CD4-positive, alpha-beta T cell (primary cell): ENCODE results near the gene GPR158. TPM values are rescaled to one million over a fixed set of nuclear protein-coding genes. Genes with fewer than 3 reads are reported as not detected.

Experiments
- ATAC-seq: fragments of 200-7000 bp; cut with Tn5 transposase; one replicate; pipeline ENCODE4 v1.10.0; 2022; ENCODE audit warnings: mild to moderate bottlenecking; ENCODE audit not compliant: poor library complexity
- CTCF ChIA-PET: fragments of 350-600 bp; sonication (Branson Sonifier 250); formaldehyde crosslinking; loops from one replicate; lab custom pipeline; 2021; ENCODE audit warnings: antibody characterized with exemption, inconsistent platforms; lab: Charles Lee
- POLR2A ChIA-PET: fragments of 350-600 bp; sonication (Branson Sonifier 250); formaldehyde crosslinking; loops from one replicate; lab custom pipeline; 2021; ENCODE audit warnings: antibody characterized with exemption, inconsistent platforms; lab: Charles Lee
- DNase-seq, 14 experiments: peaks; one replicate each; pipeline ENCODE4 v3.0.0-alpha.2; 2013 to 2020; ENCODE audit warnings: mixed read lengths in 2 of 14
- H3K27ac ChIP-seq, 2 donors: one replicate each; pipeline versions ENCODE4 v1.5.1 to v1.7.0; 2013; ENCODE audit warnings: low read length in 2 of 2, low read depth in 1 of 2, mild to moderate bottlenecking in 1 of 2
- H3K27me3 ChIP-seq, 2 experiments: 1 replicate in 1 of 2; 2 replicates in 1 of 2; pipeline versions ENCODE4 v1.6.1 to v1.7.0; 2013; ENCODE audit warnings: low read length in 2 of 2, control low read depth in 1 of 2, mild to moderate bottlenecking in 1 of 2, moderate library complexity in 1 of 2; ENCODE audit not compliant: insufficient read depth in 2 of 2, control insufficient read depth in 1 of 2
- H3K36me3 ChIP-seq: one replicate; pipeline ENCODE4 v1.6.1; 2013; ENCODE audit warnings: low read length, control low read depth; ENCODE audit not compliant: insufficient read depth
- H3K4me1 ChIP-seq: one replicate; pipeline ENCODE4 v1.6.1; 2013; ENCODE audit warnings: low read length, control low read depth; ENCODE audit not compliant: insufficient read depth
- H3K4me3 ChIP-seq: one replicate; pipeline ENCODE4 v1.5.1; 2013; ENCODE audit warnings: mild to moderate bottlenecking, low read length, moderate library complexity
- H3K9me3 ChIP-seq, 2 experiments: 1 replicate in 1 of 2; 2 replicates in 1 of 2; pipeline versions ENCODE4 v1.6.1 to v1.7.0; 2013; ENCODE audit warnings: low read length in 2 of 2, mild to moderate bottlenecking in 2 of 2, control low read depth in 1 of 2, moderate library complexity in 1 of 2; ENCODE audit not compliant: control insufficient read depth in 1 of 2, insufficient read depth in 1 of 2
- H3K27ac Mint-ChIP-seq: one replicate; pipeline ENCODE4 v1.8.0; 2020; ENCODE audit warnings: mixed read lengths
- H3K27me3 Mint-ChIP-seq: one replicate; pipeline ENCODE4 v1.8.0; 2021; ENCODE audit warnings: mixed read lengths
- H3K36me3 Mint-ChIP-seq: one replicate; pipeline ENCODE4 v1.8.0; 2021; ENCODE audit warnings: low read depth, mixed read lengths
- H3K4me1 Mint-ChIP-seq: one replicate; pipeline ENCODE4 v1.8.0; 2021; ENCODE audit warnings: low read depth, mixed read lengths
- H3K4me3 Mint-ChIP-seq: one replicate; pipeline ENCODE4 v1.8.0; 2020; ENCODE audit warnings: mild to moderate bottlenecking, mixed read lengths
- H3K9me3 Mint-ChIP-seq: one replicate; pipeline ENCODE4 v1.8.0; 2020; ENCODE audit warnings: mixed read lengths
- intact Hi-C, 2 experiments: fragments of 100-400 bp; cut with DNase I in 1 of 2; cut with micrococcal nuclease in 1 of 2; formaldehyde crosslinking; loops; one replicate each; pipeline versions ENCODE4 v1.15.1 to v1.9.0; 2023 to 2025; cut with DNase I, micrococcal nuclease
- total RNA-seq, 174 experiments: library from RNA in 2 of 174; stranded (reverse) in 2 of 174; gene quantifications; one replicate each; pipeline ENCODE4 v1.2.3 and lab custom pipeline; 2021 to 2026
- TF ChIP-seq, protein P1 (sequence below): fragments of 200-600 bp; IDR thresholded peaks from one replicate; pipeline ENCODE4 v1.8.0; 2022; ENCODE audit warnings: antibody characterized with exemption, mild to moderate bottlenecking

Gene GPR158
- total RNA-seq, 2 experiments from 2014 or later, result not detected

DNA sequence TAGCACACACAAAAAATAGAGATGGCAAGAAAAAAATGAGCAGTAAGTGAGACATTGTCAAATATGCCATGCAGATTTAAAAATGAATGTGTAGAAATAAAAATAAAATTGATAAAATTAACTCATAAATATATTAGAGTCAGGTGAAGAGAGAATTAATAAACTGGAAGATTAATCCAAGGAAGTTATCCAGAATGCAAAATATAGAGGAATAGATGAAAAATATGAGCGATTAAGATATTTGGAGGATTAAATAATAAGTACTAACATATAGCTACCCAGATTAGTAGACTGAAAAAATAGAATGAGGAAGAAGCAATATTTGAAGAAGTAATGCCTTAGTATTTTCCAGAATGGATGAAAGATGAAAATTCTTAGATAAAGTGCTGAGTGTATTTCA, 103.4 kb downstream of the GPR158 start:
- CTCF ChIA-PET, result interaction anchor here (1.3 kb wide), 1 partner anchor 12 kb away, joined by 3 read pairs; no protein-coding TSS in a partner anchor
- peaks cover 11% of the 10 kb centered on the region for H3K9me3 Mint-ChIP-seq
- no peaks in the 10 kb centered on the region for H3K4me1 ChIP-seq
- peaks cover 3 to 7% of the 10 kb centered on the region in 2 experiments for H3K9me3 ChIP-seq
- DNase-seq (no peak), ATAC-seq (no peak)
- no peak overlapping the region for H3K27ac ChIP-seq
- H3K36me3 Mint-ChIP-seq, result no peaks in the 10 kb centered on the region
- H3K36me3 ChIP-seq, result no peaks in the 10 kb centered on the region
- TF ChIP-seq, protein P1, sequence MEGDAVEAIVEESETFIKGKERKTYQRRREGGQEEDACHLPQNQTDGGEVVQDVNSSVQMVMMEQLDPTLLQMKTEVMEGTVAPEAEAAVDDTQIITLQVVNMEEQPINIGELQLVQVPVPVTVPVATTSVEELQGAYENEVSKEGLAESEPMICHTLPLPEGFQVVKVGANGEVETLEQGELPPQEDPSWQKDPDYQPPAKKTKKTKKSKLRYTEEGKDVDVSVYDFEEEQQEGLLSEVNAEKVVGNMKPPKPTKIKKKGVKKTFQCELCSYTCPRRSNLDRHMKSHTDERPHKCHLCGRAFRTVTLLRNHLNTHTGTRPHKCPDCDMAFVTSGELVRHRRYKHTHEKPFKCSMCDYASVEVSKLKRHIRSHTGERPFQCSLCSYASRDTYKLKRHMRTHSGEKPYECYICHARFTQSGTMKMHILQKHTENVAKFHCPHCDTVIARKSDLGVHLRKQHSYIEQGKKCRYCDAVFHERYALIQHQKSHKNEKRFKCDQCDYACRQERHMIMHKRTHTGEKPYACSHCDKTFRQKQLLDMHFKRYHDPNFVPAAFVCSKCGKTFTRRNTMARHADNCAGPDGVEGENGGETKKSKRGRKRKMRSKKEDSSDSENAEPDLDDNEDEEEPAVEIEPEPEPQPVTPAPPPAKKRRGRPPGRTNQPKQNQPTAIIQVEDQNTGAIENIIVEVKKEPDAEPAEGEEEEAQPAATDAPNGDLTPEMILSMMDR, result no peak
- no peaks in the 10 kb centered on the region for H3K27me3 ChIP-seq
- no peak overlapping the region for H3K4me3 Mint-ChIP-seq
- POLR2A ChIA-PET, result no interaction called here
- H3K4me3 ChIP-seq, result no peak overlapping the region
- no peaks in the 10 kb centered on the region for H3K4me1 Mint-ChIP-seq
- no peaks in the 10 kb centered on the region for H3K27me3 Mint-ChIP-seq
- H3K27ac Mint-ChIP-seq, result no peak overlapping the region
- intact Hi-C loops, result no loop called here

DNA sequence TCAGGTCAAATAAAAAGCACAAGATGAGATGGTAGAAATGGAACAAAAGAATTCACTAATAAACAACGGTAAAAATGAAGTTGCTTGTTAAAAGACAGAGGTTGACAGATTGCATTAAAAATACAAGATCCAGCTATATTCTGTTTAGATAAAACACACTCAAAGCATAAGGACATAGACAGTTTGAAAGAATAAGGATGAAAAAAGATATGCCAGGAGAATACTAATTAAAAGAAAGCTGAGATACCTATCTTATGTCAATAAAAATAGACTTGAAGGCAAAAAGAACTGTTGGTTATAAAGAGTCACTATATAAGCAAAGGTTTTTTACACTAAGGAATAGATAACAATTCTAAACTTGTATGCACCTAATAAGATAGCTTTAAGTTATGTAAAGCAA, 105.3 kb downstream of the GPR158 start:
- Mint-ChIP-seq H3K27me3 (no peaks in the 10 kb centered on the region), H3K36me3 (no peaks in the 10 kb centered on the region)
- POLR2A ChIA-PET, result no interaction called here

DNA sequence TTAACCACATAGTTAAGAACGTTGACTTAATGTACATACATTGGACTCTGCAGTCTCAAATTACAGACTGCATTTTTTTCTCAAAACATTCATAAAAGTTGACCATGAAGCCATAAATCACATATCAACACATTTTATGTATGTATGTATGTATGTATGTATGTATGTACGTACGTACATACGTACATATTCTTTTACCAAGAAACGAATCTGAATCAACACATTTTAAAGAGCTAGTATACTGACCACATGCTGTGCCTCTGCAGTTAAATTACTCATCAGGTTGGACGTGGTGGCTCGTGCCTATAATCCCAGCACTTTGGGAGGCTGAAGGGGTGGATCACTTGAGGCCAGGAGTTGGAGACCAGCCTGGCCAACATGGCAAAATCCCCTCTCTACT, 105.8 kb downstream of the GPR158 start:
- Histone ChIP-seq H3K9me3 (peaks cover 3 to 12% of the 10 kb centered on the region in 2 experiments), H3K4me1 (no peaks in the 10 kb centered on the region), H3K4me3 (no peak overlapping the region), H3K36me3 (no peaks in the 10 kb centered on the region), H3K27me3 (no peaks in the 10 kb centered on the region), H3K27ac (no peak overlapping the region)
- POLR2A ChIA-PET, result no interaction called here
- Mint-ChIP-seq H3K36me3 (no peaks in the 10 kb centered on the region), H3K4me3 (no peak overlapping the region), H3K27me3 (no peaks in the 10 kb centered on the region), H3K27ac (no peak overlapping the region), H3K4me1 (no peaks in the 10 kb centered on the region), H3K9me3 (peaks cover 11% of the 10 kb centered on the region)
- CTCF ChIA-PET, result no interaction called here
- ATAC-seq (no peak), DNase-seq (no peak)
- TF ChIP-seq, protein P1, result no peak
- intact Hi-C loops, result no loop called here

More for the DNA sequence above, 105.3 kb downstream of the GPR158 start:
- ATAC-seq (no peak), DNase-seq (no peak)
- CTCF ChIA-PET, result no interaction called here
- no peak overlapping the region for H3K4me3 Mint-ChIP-seq
- peaks cover 3 to 7% of the 10 kb centered on the region in 2 experiments for H3K9me3 ChIP-seq
- H3K36me3 ChIP-seq, result no peaks in the 10 kb centered on the region
- no peaks in the 10 kb centered on the region for H3K4me1 Mint-ChIP-seq
- TF ChIP-seq, protein P1, result no peak
- no peak overlapping the region for H3K27ac Mint-ChIP-seq
- no peak overlapping the region for H3K4me3 ChIP-seq
- H3K4me1 ChIP-seq, result no peaks in the 10 kb centered on the region
- H3K27me3 ChIP-seq, result no peaks in the 10 kb centered on the region
- intact Hi-C loops, result no loop called here
- no peak overlapping the region for H3K27ac ChIP-seq
- peaks cover 11% of the 10 kb centered on the region for H3K9me3 Mint-ChIP-seq
